Measurements from ENCODE around the gene ST7.

DNA sequence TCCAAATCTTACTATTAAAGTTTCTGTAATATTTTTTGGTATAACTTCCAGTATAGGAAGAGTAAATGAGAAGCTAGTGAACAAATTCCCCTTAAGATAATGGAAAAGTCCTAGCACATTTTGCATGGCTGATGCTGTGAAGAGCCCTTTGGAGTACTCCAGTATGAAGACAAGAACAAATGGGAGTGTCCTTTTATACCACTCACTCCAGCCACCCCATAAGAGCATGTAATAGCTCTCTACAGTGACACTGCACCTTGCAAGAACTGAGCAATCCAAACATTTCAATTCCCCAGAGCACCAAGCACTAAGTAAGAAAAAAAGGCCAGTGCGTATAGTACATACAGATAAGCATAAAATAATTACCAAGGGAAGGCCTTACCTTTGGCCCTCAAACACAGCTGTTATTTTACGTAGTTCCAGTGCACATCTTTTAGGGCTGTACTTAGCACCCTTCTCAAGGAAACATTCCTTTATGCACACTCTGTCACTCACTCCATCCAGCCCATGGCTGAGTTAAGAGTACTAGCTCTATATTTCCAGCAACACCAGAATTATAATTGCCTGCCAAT is 135.4 kb downstream of the ST7 start:
- TF ChIP-seq, protein P1, sequence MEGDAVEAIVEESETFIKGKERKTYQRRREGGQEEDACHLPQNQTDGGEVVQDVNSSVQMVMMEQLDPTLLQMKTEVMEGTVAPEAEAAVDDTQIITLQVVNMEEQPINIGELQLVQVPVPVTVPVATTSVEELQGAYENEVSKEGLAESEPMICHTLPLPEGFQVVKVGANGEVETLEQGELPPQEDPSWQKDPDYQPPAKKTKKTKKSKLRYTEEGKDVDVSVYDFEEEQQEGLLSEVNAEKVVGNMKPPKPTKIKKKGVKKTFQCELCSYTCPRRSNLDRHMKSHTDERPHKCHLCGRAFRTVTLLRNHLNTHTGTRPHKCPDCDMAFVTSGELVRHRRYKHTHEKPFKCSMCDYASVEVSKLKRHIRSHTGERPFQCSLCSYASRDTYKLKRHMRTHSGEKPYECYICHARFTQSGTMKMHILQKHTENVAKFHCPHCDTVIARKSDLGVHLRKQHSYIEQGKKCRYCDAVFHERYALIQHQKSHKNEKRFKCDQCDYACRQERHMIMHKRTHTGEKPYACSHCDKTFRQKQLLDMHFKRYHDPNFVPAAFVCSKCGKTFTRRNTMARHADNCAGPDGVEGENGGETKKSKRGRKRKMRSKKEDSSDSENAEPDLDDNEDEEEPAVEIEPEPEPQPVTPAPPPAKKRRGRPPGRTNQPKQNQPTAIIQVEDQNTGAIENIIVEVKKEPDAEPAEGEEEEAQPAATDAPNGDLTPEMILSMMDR (conservative IDR thresholded peaks at IDR 0.05 in 1 of 2, IDR thresholded peaks at IDR 0.05 in 1 of 2; ENCODE audit: extremely low read depth in 1 of 2, insufficient read depth in 1 of 2, low read depth in 1 of 2, low read length in 2 of 2): no peak
- no peak for TF ChIP-seq EZH2 (IDR thresholded peaks at IDR 0.05; ENCODE audit: borderline replicate concordance, low read length)

Data from mammary epithelial cell (primary cell).